Measurements from ENCODE around the gene MBNL2.

DNA sequence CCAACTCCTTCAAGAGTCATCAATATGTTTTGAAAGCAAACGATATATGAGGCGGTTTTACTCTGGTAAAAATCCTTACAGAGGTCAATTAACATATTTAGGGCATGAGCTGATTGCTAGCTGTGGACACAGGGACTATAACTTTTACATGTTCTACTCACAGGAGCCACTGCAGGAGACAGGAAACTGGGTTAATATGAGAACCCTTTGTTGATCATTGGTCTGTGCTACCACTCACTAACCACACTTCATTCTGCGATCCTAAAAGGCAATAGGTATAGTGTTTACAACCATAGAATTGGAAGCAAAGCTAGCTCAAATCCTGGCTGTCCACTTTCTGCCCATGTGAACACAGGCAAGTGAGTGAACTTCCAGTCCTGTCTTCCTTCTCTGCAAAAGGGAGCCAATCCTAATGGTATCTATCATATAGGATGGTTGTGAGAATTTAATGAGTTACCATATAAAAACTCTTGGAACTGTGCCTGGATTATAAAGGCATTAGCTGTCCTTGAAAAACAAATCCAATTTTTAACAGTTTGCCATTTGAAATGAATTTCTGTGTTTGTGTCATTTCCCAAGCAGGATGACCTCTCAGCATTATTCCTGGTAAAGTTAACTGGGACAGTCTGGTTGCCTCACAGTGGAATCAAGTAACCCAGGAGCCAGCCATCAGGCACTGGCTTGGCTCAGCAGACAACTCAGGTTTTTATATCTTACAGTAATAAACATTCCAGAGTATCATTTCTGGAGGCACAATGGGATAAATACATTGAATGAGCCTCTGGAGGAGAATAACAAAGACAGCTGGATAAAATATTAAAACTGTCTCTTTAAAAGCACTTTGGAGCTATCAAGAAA is 182.0 kb downstream of the MBNL2 start:
- TF ChIP-seq POLR2A (IDR thresholded peaks at IDR 0.05), result no peak
- TF ChIP-seq, protein P1, sequence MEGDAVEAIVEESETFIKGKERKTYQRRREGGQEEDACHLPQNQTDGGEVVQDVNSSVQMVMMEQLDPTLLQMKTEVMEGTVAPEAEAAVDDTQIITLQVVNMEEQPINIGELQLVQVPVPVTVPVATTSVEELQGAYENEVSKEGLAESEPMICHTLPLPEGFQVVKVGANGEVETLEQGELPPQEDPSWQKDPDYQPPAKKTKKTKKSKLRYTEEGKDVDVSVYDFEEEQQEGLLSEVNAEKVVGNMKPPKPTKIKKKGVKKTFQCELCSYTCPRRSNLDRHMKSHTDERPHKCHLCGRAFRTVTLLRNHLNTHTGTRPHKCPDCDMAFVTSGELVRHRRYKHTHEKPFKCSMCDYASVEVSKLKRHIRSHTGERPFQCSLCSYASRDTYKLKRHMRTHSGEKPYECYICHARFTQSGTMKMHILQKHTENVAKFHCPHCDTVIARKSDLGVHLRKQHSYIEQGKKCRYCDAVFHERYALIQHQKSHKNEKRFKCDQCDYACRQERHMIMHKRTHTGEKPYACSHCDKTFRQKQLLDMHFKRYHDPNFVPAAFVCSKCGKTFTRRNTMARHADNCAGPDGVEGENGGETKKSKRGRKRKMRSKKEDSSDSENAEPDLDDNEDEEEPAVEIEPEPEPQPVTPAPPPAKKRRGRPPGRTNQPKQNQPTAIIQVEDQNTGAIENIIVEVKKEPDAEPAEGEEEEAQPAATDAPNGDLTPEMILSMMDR (IDR thresholded peaks at IDR 0.05), result no peak
